Activated T-cell treated with anti-CD3 and anti-CD28 coated beads, Interleukin-2, amount 50 U/mL, for 72 hours (primary cell): ENCODE measurements around the gene FLNA. TPM values are rescaled to one million over a fixed set of nuclear protein-coding genes. Genes with fewer than 3 reads are reported as not detected.

Experiments
- ATAC-seq, 2 donors: fragments of 150-1000 bp; cut with Tn5 transposase; replicated peaks in 1 of 2; 2 replicates each; pipeline ENCODE4 v1.10.0; 2021; ENCODE audit warnings: moderate library complexity in 2 of 2, mild to moderate bottlenecking in 1 of 2
- DNase-seq, 2 donors: peaks; one replicate each; pipeline ENCODE4 v3.0.0; 2021 to 2022; ENCODE audit warnings: mixed read lengths in 1 of 2
- H3K27ac Mint-ChIP-seq: one replicate; pipeline ENCODE4 v1.8.0; 2022; ENCODE audit warnings: mild to moderate bottlenecking, moderate library complexity, mixed read lengths
- H3K27me3 Mint-ChIP-seq: one replicate; pipeline ENCODE4 v1.8.0; 2022; ENCODE audit warnings: low read depth, mixed read lengths
- H3K36me3 Mint-ChIP-seq, 2 donors: one replicate each; pipeline ENCODE4 v1.8.0; 2022; ENCODE audit warnings: mixed read lengths in 2 of 2, mild to moderate bottlenecking in 1 of 2; ENCODE audit not compliant: insufficient read depth in 2 of 2
- H3K4me1 Mint-ChIP-seq: one replicate; pipeline ENCODE4 v1.8.0; 2022; ENCODE audit warnings: low read depth, mixed read lengths
- H3K4me3 Mint-ChIP-seq, 2 donors: one replicate each; pipeline ENCODE4 v1.8.0; 2022; ENCODE audit warnings: mild to moderate bottlenecking in 2 of 2, mixed read lengths in 2 of 2, moderate library complexity in 2 of 2
- H3K9me3 Mint-ChIP-seq, 2 donors: one replicate each; pipeline ENCODE4 v1.8.0; 2022; ENCODE audit warnings: mixed read lengths in 2 of 2
- total RNA-seq, 2 donors: library from RNA; stranded (reverse); gene quantifications; one replicate each; pipeline ENCODE4 v1.2.3, GENCODE V29; 2022

The FLNA gene, protein sequence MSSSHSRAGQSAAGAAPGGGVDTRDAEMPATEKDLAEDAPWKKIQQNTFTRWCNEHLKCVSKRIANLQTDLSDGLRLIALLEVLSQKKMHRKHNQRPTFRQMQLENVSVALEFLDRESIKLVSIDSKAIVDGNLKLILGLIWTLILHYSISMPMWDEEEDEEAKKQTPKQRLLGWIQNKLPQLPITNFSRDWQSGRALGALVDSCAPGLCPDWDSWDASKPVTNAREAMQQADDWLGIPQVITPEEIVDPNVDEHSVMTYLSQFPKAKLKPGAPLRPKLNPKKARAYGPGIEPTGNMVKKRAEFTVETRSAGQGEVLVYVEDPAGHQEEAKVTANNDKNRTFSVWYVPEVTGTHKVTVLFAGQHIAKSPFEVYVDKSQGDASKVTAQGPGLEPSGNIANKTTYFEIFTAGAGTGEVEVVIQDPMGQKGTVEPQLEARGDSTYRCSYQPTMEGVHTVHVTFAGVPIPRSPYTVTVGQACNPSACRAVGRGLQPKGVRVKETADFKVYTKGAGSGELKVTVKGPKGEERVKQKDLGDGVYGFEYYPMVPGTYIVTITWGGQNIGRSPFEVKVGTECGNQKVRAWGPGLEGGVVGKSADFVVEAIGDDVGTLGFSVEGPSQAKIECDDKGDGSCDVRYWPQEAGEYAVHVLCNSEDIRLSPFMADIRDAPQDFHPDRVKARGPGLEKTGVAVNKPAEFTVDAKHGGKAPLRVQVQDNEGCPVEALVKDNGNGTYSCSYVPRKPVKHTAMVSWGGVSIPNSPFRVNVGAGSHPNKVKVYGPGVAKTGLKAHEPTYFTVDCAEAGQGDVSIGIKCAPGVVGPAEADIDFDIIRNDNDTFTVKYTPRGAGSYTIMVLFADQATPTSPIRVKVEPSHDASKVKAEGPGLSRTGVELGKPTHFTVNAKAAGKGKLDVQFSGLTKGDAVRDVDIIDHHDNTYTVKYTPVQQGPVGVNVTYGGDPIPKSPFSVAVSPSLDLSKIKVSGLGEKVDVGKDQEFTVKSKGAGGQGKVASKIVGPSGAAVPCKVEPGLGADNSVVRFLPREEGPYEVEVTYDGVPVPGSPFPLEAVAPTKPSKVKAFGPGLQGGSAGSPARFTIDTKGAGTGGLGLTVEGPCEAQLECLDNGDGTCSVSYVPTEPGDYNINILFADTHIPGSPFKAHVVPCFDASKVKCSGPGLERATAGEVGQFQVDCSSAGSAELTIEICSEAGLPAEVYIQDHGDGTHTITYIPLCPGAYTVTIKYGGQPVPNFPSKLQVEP (N-terminal part only)
- total RNA-seq, result 100 to 1,000 TPM; 755 to 777 TPM

DNA sequence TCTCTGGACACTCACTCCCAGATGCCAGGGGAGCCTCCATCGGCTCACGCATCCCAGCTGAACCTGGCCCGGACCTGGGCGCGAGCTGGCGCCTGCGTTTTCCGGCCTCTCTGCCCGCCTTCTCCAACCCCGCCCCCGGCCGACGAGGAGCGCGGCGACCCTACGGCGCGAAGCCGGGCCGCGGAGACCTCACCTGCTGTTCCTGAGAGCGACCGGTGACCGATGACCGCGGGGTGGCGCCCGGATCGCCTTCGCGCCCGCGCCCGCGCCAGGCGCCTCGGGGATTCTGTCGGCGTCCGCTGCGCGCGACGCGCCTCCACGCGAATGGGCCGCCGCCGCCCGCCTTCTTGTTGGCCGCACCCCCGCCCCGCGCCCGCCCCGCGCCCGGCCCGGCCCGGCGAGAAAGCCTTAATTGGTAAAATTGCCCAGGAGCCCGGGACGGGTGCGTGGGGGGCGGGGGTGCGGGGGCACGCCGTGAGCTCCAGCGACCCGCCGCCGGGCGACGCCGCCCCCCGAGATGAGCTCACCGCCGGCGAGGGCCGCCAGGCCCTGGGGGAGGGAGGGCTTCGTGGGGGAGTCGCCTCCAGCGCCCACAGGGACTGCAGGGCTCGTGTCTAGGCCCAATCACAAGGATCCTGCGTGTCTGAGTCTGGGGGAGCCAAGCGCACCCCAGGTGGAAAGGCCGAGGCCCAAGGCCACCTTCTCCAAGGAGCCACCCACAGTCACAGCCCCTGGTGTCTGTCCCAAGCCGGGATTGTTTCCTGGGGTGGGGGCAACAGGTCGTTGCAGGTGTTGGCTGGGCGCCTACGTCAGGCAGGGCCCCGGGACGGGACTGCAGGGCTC, at the start of gene FLNA:
FLNA (minus strand) TSS at position 322 of the 843 bp plus-strand sequence. CDS start 3,389 bp downstream, outside the sequence.
- H3K27me3 Mint-ChIP-seq, result no peaks in the 10 kb centered on the region
- H3K27ac Mint-ChIP-seq, result no peak within 1 kb of the TSS
- H3K4me1 Mint-ChIP-seq, result peaks cover 14% of the 10 kb centered on the region
- DNase-seq, result peak; percentile 53 to 54
- no peaks in the 10 kb centered on the region for H3K9me3 Mint-ChIP-seq
- H3K36me3 Mint-ChIP-seq, result peaks cover 4% of the 10 kb centered on the region in 2 donors
- no peak for ATAC-seq
- H3K4me3 Mint-ChIP-seq, result peak within 1 kb of the TSS; percentile 81 to 84

DNA sequence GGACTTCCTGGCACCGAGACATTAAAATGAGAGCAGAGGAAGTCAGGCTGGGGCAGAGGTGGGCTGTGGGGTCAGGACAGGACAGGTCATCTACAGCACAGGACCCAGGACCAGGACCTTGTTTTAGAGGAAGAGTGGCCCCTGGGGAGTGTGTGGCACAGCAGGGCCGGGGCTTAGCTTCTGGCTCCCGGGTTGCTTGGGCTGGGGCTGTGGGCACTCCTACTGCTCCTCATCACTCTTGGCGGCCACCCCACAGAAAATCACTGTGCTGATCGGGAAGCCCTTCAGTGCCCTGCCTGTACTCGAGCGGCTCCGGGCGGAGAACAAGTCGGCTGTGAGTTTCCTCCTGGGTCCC, 45.9 kb upstream of the FLNA start:
- DNase-seq (no peak), ATAC-seq (no peak)
- H3K9me3 Mint-ChIP-seq, result no peaks in the 10 kb centered on the region
- H3K27ac Mint-ChIP-seq, result no peak overlapping the region
- H3K4me3 Mint-ChIP-seq, result no peak overlapping the region
- peaks cover 5% of the 10 kb centered on the region for H3K4me1 Mint-ChIP-seq
- H3K27me3 Mint-ChIP-seq, result peaks cover 12% of the 10 kb centered on the region
- peaks cover 0 to 4% of the 10 kb centered on the region in 2 donors for H3K36me3 Mint-ChIP-seq

DNA sequence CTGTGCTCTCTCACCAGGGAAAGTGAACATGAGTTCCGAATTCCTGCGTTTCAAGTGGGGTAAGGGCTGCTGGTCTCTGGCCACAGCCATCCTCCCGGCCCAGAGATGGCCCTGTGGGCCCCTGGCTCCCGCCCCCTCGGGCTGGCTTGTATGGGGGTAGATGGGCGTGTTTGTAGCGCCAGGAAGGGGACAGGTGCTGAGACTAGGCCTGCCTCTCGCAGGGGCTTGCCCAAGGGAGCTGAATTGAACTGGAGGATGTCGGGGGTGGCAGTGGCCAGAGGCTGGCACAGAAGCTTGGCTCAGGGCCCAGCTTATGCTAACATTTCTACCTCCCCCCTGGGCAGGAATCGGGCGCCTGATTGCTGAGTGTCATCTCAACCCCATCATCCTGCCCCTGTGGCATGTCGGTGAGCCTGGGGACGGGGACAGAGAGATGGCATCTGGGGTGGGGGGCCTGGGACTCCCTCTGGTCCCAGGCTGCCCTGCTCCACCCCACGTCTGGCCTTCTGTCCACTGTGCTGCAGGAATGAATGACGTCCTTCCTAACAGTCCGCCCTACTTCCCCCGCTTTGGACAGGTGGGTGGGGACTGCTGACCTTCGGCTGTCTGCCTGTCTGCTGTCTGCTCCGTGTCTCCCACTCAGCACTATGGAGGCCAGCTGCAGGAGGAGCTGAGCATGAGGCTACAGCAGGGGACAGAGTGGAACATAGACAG, 45.4 kb upstream of the FLNA start:
- DNase-seq (no peak), ATAC-seq (no peak)
- Mint-ChIP-seq H3K27me3 (peaks cover 12% of the 10 kb centered on the region), H3K36me3 (peaks cover 0 to 5% of the 10 kb centered on the region in 2 donors), H3K27ac (no peak overlapping the region), H3K4me1 (peaks cover 5% of the 10 kb centered on the region), H3K4me3 (no peak overlapping the region), H3K9me3 (no peaks in the 10 kb centered on the region)

DNA sequence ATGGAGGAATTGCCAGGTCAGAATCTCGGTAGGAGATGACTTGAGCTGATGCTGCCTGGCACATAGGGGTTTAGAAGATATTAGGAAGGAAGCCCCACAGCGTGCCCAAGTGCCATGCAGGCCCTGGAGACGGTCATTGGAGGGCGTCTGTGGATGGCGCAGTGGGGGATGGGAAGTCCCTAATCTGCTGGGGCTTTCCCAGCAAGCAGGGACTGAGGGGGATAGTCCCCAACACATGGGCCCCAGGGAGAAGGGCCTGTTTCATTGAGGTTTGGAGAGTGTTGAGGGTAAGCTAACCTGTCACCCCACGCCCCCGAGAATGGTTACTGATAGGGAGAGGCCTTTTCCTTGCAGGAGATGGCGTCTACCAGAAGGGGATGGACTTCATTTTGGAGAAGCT, 44.8 kb upstream of the FLNA start:
- ATAC-seq, result no peak
- H3K27ac Mint-ChIP-seq, result no peak overlapping the region
- H3K36me3 Mint-ChIP-seq, result peaks cover 0 to 5% of the 10 kb centered on the region in 2 donors
- H3K4me1 Mint-ChIP-seq, result peaks cover 5% of the 10 kb centered on the region
- H3K4me3 Mint-ChIP-seq, result no peak overlapping the region
- H3K27me3 Mint-ChIP-seq, result peaks cover 12% of the 10 kb centered on the region
- no peaks in the 10 kb centered on the region for H3K9me3 Mint-ChIP-seq
- DNase-seq, result no peak

DNA sequence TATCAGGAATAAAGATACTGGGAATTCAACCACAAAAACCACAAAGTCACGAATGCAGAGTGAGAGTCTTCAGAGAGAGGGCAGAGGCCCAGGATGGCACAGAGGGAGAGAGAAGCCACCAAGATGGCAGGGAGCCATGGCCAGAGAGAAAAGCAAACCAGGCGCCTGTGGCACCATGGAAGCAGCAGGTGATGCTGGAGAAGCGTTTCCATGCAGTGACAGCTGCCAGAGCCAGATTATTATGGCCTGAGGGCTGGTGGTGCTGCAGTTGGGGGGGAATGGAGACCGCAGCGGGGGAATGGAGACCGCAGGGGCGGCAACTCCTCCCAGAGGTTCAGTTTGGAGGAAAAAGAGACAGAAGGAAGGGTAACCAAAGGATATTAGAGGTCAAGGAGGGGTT, 42.7 kb upstream of the FLNA start:
- Mint-ChIP-seq H3K27me3 (peaks cover 6% of the 10 kb centered on the region), H3K4me3 (no peak overlapping the region), H3K27ac (peak overlapping the region; percentile 54), H3K9me3 (no peaks in the 10 kb centered on the region), H3K4me1 (peaks cover 11% of the 10 kb centered on the region), H3K36me3 (peaks cover 0 to 11% of the 10 kb centered on the region in 2 donors)
- ATAC-seq, result no peak
- no peak for DNase-seq

DNA sequence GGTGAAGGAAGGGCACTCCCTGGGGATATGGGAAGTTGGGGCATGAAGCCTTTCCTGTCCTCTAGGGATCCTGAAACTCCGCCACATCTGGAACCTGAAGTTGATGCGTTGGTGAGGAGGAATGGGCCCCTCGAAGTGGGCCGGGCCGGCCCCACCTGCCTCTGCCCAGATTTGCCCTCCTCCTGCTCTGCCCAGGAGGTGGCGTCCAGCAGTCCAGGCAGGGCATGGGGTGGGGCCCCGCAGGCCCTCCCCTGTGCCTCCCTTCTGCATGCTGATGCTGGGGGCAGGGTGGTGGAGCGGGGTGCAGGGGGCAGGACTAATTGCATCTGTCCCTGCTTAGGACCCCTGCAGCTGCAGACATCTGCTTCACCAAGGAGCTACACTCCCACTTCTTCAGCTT, 38.7 kb upstream of the FLNA start:
- no peak overlapping the region for H3K27ac Mint-ChIP-seq
- peaks cover 6% of the 10 kb centered on the region for H3K27me3 Mint-ChIP-seq
- peaks cover 6% of the 10 kb centered on the region for H3K4me1 Mint-ChIP-seq
- H3K4me3 Mint-ChIP-seq, result peak overlapping the region; percentile 86 to 87
- no peaks in the 10 kb centered on the region for H3K9me3 Mint-ChIP-seq
- peaks cover 6 to 8% of the 10 kb centered on the region in 2 donors for H3K36me3 Mint-ChIP-seq
- no peak for ATAC-seq
- DNase-seq, result no peak

DNA sequence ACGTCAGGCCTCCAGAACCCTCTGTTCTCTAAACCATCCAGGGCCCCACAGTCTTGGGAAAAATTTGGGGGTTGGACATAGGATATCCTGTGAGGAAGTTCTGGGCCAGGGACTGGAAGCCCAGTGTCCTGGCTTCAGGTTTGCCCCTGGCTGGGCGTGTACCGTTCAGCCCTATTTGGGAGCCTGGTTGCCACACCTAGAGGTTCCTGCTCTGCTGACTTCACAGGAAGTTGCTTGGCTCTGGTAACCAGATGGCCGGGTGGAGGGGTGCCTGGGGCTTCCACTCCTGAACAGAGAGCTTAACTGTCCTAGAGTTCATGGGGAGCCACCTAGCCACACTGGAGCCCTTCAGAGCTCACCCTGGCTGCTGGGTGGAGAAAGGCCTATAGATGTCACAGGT, 38.0 kb upstream of the FLNA start:
- Mint-ChIP-seq H3K36me3 (peaks cover 6 to 8% of the 10 kb centered on the region in 2 donors), H3K27ac (peak overlapping the region; percentile 77), H3K4me1 (peaks cover 6% of the 10 kb centered on the region), H3K9me3 (no peaks in the 10 kb centered on the region), H3K4me3 (peak overlapping the region; percentile 86 to 87), H3K27me3 (peaks cover 6% of the 10 kb centered on the region)
- DNase-seq (peak; percentile 23 to 26), ATAC-seq (peak; percentile 37 to 48)

DNA sequence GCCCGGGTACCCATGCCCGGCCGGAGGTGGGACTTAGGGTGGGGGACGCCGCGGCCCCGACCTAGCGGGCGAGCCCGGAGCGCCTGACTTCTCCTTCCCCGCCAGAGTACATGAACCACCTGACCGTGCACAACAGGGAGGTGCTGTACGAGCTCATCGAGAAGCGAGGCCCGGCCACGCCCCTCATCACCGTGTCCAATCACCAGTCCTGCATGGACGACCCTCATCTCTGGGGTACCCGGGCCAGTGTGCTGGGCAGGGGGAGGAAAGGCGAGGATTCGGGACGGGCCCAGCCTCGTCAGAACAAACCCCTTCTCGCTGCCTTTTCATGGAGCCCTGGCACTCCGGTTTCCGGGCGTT, 37.5 kb upstream of the FLNA start:
- H3K4me3 Mint-ChIP-seq, result peak overlapping the region; percentile 86 to 87
- peak; percentile 83 to 85 for ATAC-seq
- peak; percentile 67 to 70 for DNase-seq
- H3K4me1 Mint-ChIP-seq, result peaks cover 6% of the 10 kb centered on the region
- peaks cover 6% of the 10 kb centered on the region for H3K27me3 Mint-ChIP-seq
- H3K36me3 Mint-ChIP-seq, result peaks cover 6 to 8% of the 10 kb centered on the region in 2 donors
- H3K9me3 Mint-ChIP-seq, result no peaks in the 10 kb centered on the region
- peak overlapping the region; percentile 19 for H3K27ac Mint-ChIP-seq

DNA sequence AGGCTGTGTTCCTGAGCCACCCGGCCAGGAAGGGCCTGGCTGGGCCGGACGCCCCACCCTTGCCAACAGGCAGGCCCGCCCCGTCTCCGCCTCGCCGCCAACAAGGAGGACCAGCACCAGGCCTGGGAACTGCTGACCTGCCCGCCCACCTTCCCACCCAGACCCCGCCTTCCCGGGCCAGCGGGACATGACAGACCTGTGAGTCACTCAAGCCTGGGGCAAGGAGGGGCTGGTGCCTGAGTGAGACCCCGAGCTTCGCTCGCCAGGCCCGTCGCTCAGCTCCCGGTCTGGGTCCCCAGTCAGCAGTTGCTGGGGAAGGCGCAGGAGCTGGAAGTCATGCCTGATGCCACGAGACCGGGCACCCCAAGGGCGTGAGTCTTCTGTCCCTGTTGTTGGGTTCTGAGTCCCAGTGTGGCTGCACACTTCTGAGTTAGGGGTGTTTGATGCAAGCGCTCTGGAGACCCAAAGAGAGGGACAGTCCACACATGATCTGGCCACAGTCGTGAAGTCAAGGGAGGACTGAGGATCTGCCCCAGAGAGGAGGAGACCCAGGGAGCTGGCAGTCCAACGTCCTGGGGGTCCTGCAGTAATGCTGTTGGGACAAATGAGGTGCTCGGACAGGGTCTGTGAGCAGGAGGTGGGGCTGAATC, 34.9 kb upstream of the FLNA start, which contains the start of gene DNASE1L1:
DNASE1L1 (minus strand) TSS at position 33 of the 650 bp plus-strand sequence. CDS start 3,686 bp downstream, outside the sequence.
- ATAC-seq (no peak), DNase-seq (peak in 1 of 2 donors; percentile 24)
- Mint-ChIP-seq H3K27me3 (no peaks in the 10 kb centered on the region), H3K36me3 (peaks cover 5 to 6% of the 10 kb centered on the region in 2 donors), H3K4me1 (peaks cover 6% of the 10 kb centered on the region), H3K4me3 (peak within 1 kb of the TSS; percentile 57 to 59), H3K27ac (peak within 1 kb of the TSS; percentile 42), H3K9me3 (no peaks in the 10 kb centered on the region)

DNA sequence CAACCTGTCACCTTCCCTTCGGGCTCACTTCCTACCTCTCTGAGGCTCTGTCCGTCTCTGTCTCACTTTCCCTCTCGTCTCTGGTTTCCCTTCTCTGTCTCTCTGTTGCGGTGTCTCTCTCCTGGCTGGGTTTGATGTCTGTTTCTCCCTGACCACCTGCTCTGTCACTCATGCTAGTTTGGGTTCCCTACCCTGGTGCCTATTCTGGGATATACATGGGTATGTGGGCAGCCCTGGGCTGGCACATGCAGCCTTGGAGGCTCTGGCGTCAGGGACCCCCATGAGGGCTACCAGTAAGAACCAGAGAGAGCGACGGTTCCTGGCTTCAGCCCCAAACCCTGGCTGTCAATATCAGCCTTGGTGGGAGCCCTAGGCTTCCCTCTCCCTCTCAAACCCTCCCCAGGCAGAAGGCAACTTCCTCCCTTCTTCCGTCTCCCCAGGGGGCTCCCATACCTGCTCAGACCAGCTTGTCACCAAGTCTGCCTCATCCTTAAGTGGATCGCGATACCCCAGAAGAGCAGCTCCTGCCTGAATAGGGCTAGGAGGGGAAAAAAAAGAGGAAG, 34.3 kb upstream of the FLNA start:
- H3K9me3 Mint-ChIP-seq, result no peaks in the 10 kb centered on the region
- H3K4me3 Mint-ChIP-seq, result peak overlapping the region in 1 of 2 donors; percentile 54
- no peak for DNase-seq
- no peaks in the 10 kb centered on the region for H3K27me3 Mint-ChIP-seq
- H3K27ac Mint-ChIP-seq, result peak overlapping the region; percentile 24
- peaks cover 6% of the 10 kb centered on the region for H3K4me1 Mint-ChIP-seq
- no peak for ATAC-seq
- peaks cover 2 to 6% of the 10 kb centered on the region in 2 donors for H3K36me3 Mint-ChIP-seq

DNA sequence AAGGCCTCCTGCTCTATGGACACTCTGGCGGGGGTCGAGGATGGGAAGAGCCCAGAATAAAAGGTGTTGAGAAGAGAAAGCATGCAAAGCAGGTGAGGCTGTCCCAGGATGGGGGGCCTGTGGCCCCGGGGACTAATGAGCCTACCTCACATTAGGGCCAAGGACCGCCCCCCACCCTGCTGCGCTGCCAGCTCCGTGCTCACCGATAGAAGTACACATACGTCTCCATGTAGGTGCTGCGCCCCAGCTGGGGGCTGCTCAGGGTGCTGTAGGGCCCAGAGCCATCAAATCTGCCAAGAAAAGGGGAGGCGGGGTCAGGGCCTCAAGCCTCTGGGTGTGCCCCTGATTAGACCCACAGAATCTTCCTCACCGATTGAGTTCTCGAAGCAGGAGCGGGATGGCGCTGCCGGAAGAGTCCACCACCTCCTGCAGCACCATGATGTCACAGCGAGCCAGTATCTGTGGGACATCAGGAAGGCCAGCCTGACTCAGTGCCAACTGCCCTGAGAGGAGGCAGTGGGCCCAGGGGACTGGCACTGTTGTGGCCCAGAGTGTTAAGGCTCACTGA, 30.3 kb upstream of the FLNA start:
- no peak for ATAC-seq
- H3K36me3 Mint-ChIP-seq, result peaks cover 6 to 7% of the 10 kb centered on the region in 2 donors
- peak overlapping the region; percentile 86 for H3K27ac Mint-ChIP-seq

More for the DNA sequence above, 30.3 kb upstream of the FLNA start:
- no peak overlapping the region for H3K4me3 Mint-ChIP-seq
- DNase-seq, result no peak
- H3K9me3 Mint-ChIP-seq, result no peaks in the 10 kb centered on the region
- H3K27me3 Mint-ChIP-seq, result no peaks in the 10 kb centered on the region
- H3K4me1 Mint-ChIP-seq, result peaks cover 6% of the 10 kb centered on the region
